ENCODE data around the gene LYSET.
"Not testable (repeated sequence)": the region's sequence is repeated elsewhere in the genome, so short reads cannot be mapped to it uniquely, and the experiment has no call there.

Gene LYSET

GRCh38 chr14:93228550-93228949 lies 43.4 kb downstream of the LYSET start:
- no peak for DNase-seq (ENCODE audit: low read depth)

- DNase-seq (ENCODE audit: low read depth) = no peak
Measured at GRCh38 chr14:93230539-93230938, 45.4 kb downstream of the LYSET start.

GRCh38 chr14:93231129-93231979 lies 46.2 kb downstream of the LYSET start:
- DNase-seq (ENCODE audit: low read depth) = no peak

- DNase-seq (ENCODE audit: low read depth) = no peak
Measured at GRCh38 chr14:93232159-93232558, 47.0 kb downstream of the LYSET start.

- DNase-seq (ENCODE audit: low read depth) = not testable (repeated sequence)
Measured at GRCh38 chr14:93233078-93233477, 48.0 kb downstream of the LYSET start.

GRCh38 chr14:93234798-93235197 lies 49.7 kb downstream of the LYSET start:
- no peak for DNase-seq (ENCODE audit: low read depth)
